ENCODE results near the gene PCSK4. TPM values are rescaled to one million over a fixed set of nuclear protein-coding genes. Genes with fewer than 3 reads are reported as not detected.

Gene PCSK4
- total RNA-seq, 1 experiment from 2014 or later, result 9.1 TPM

- TF ChIP-seq CTCF (conservative IDR thresholded peaks at IDR 0.05), result no peak
- H3K14ac ChIP-seq (ENCODE audit: insufficient read depth, low read length), result no peak overlapping the region
- H3K27me3 ChIP-seq (ENCODE audit: insufficient read depth, low read length), result peaks cover 16% of the 10 kb centered on the region; the same call in 1 of the 2 replicates
- H3K9ac ChIP-seq (ENCODE audit: extremely low read depth, insufficient read length, low read length), result no peak overlapping the region
- peaks cover 6 to 7% of the 10 kb centered on the region in 2 experiments; a peak in 3 of 4 replicates for H3K4me1 Mint-ChIP-seq
- no peak overlapping the region for H2BK15ac ChIP-seq (ENCODE audit: low read depth, low read length)
- no peak overlapping the region for H3K56ac ChIP-seq (ENCODE audit: insufficient read length, low read depth, low read length)
- H2BK20ac ChIP-seq (ENCODE audit: low read depth, low read length, poor library complexity, severe bottlenecking), result no peak overlapping the region
- H3K27me3 Mint-ChIP-seq (ENCODE audit: low read depth), result peaks cover 69% of the 10 kb centered on the region
- no peak overlapping the region for H2AFZ ChIP-seq (ENCODE audit: low read length)
- no peaks in the 10 kb centered on the region for H3K79me1 ChIP-seq (ENCODE audit: insufficient read depth, low read depth, low read length, poor library complexity, severe bottlenecking)
- DNase-seq, result no peak
- peak overlapping the region; percentile 23 to 81; a peak in 4 of 5 replicates for H3K4me3 Mint-ChIP-seq
- H3K4me1 ChIP-seq (ENCODE audit: insufficient read depth, low read length), result no peaks in the 10 kb centered on the region
- H3K4ac ChIP-seq (ENCODE audit: low read depth, low read length), result no peak overlapping the region
- no peak overlapping the region for H4K8ac ChIP-seq (replicated peaks; ENCODE audit: insufficient read length, low read depth, low read length)
- H3T11ph ChIP-seq (ENCODE audit: low read length), result no peak overlapping the region
- H3K23me2 ChIP-seq (ENCODE audit: insufficient read length, low read depth, low read length, poor library complexity, severe bottlenecking), result peaks cover 2% of the 10 kb centered on the region
- H3K9me3 Mint-ChIP-seq, result peaks cover 0 to 6% of the 10 kb centered on the region in 2 experiments; a peak in 3 of 5 replicates
- no peak overlapping the region for H4K5ac ChIP-seq (ENCODE audit: insufficient read length, low read depth, low read length)
- H3K36me3 Mint-ChIP-seq (ENCODE audit: insufficient read depth in 1 of 3, low read depth in 3 of 3), result no peaks in the 10 kb centered on the region
- no peak overlapping the region for H2BK120ac ChIP-seq (ENCODE audit: low read depth, low read length, poor library complexity, severe bottlenecking)
- no peak overlapping the region for H3K27ac Mint-ChIP-seq
- H2BK12ac ChIP-seq (ENCODE audit: insufficient read length, low read depth, low read length), result no peak overlapping the region
- H2AK5ac ChIP-seq (ENCODE audit: insufficient read length, low read length), result no peak overlapping the region
- no peak overlapping the region for H3K27ac ChIP-seq (ENCODE audit: insufficient read length, low read depth, low read length)
- H3K18ac ChIP-seq (ENCODE audit: insufficient read length, low read depth, low read length), result no peak overlapping the region
- H3K23ac ChIP-seq (ENCODE audit: insufficient read length, low read depth, low read length), result no peak overlapping the region
- H3K9me3 ChIP-seq (ENCODE audit: control insufficient read depth, low read depth, low read length), result no peaks in the 10 kb centered on the region
- no peak overlapping the region for H3K4me2 ChIP-seq (ENCODE audit: insufficient read depth, insufficient read length, low read length)
- H4K20me1 ChIP-seq (ENCODE audit: control insufficient read depth, insufficient read depth, insufficient read length), result peaks cover 3% of the 10 kb centered on the region
- WGBS (ENCODE audit: extremely low coverage, insufficient read length, low lambda C conversion rate), result no CpG with 5 or more reads among the region's 17 CpGs
- H3K79me2 ChIP-seq (ENCODE audit: insufficient read depth, low read length), result no peaks in the 10 kb centered on the region
- H4K91ac ChIP-seq (ENCODE audit: insufficient read length, low read depth, low read length), result no peak overlapping the region
- H2BK5ac ChIP-seq (ENCODE audit: insufficient read length, low read length), result no peak overlapping the region
Observed at GRCh38 chr19:1524972-1525325, 34.8 kb upstream of the PCSK4 start.
